ENCODE data around the gene ADCY10.
"Not testable (repeated sequence)": the region's sequence is repeated elsewhere in the genome, so short reads cannot be mapped to it uniquely, and the experiment has no call there.

The ADCY10 gene

DNA sequence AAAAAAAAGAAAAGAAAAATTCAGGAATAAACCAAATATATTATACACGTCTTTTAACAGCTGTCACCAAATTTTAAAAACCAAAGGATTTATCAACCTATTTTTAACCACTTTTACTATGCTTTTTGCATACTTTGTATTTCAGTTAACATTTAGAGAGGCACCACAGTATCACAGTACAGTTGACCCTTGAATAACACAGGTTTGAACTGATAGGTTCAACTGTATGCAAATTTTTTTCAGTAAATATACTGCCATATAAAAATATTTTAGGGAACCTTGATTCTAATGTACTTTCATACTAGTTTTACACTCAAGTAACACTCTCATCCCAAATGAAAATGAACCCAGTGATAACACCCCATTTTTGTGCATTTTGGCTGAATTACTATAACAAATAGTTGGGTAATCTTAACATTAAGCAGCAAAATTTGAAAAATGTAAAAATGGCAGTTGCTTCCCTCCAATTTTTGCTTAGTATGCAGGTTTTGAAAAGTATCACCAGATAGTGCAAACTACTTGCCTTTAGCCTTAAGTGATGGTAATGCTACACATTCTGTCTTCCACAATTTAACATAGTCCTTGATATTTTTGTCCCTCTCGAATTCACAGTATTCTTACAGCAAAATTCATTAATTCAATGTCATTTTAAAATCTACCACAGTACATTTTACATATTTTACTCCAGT lies 10.8 kb upstream of the ADCY10 start:
- DNase-seq = no peak

DNA sequence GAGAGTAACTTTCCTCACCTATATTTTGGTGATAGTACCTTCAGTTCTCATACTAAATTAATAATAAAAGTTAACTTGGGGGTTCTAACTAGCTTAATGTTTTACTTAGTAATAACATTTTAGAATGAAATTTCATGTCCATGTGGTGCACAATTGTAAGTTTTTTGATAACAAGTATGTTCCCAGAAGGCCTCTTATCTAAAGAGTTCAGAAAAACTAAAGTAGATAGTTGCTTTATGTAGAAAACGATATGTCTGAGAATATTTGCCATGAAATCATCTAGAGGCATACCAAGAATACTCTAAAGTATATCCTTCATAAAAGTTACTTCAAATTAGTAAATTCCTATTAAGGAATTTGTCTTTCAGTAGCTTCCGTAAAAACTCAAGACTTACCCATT lies 10.2 kb upstream of the ADCY10 start:
- no peak for DNase-seq

DNA sequence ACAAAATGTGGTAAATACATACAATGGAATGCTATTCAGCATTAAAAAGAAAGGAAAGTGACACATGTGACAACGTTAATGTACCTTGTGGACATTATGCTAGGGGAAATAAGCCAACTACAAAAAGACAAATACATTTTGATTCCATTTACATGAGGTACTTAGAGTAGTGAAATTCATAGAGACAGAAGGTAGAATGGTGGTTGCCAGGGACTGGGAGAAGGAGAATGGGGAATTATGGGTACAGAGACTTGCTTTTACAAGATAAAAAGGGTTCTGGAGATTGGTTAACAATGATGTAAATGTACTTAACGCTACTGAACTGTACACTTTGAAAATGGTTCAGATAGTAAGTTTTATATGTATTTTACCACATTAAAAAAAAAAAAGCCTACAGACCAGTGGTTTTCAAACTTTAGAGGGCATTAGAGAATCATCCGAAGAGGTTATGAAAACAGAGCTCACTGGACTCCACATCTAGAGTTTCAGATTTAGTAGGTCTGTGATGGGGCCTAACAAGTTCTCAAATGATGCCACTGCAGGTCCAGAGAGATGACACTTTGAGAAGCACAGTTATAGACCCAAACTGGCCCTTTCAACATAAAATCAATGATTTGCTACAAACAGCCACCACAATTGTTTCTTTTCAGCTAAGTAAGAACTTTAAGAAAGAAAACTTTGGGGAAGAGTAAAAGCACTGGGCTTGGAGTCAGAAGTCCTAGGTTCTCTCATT lies 9.6 kb upstream of the ADCY10 start:
- DNase-seq = no peak

DNA sequence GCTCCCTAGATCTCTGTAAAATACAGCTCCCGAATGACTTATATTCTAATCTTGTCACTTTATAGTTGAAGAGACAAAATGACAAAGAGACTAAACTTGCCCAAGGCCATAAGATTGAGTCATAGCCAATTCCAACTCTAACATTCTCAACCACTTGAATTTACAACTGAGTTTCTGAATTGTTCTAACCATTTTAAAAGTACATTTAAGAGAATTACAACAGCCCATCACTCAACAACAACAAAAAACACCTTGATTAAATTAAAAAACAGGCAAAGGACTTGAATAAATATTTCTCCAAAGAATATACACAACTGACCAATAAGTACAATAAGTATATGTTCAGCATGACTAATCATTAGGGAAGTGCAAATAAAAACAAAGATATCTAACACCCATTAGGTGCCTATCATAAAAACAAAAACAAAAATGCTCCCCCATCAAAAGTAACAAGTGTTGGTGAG lies 8.7 kb upstream of the ADCY10 start:
- no peak for DNase-seq

DNA sequence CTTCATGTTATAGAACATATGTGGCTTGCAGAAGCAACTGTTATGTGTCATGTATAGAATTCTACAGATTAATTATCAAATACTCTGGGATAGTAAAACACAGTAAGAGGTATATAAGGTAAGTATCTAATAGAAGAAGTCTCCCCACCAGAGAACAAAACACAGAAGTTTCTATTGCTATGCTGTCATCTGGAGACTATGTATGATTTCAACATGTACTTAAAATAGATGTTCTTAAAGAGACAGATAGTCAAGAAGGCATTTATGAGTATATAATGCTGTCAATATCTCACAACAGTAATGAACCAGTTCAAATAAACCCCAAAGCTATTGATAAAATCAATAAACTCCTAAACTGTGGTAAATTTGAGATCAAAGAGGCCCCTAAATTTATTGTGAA lies 8.1 kb upstream of the ADCY10 start:
- DNase-seq = no peak

DNA sequence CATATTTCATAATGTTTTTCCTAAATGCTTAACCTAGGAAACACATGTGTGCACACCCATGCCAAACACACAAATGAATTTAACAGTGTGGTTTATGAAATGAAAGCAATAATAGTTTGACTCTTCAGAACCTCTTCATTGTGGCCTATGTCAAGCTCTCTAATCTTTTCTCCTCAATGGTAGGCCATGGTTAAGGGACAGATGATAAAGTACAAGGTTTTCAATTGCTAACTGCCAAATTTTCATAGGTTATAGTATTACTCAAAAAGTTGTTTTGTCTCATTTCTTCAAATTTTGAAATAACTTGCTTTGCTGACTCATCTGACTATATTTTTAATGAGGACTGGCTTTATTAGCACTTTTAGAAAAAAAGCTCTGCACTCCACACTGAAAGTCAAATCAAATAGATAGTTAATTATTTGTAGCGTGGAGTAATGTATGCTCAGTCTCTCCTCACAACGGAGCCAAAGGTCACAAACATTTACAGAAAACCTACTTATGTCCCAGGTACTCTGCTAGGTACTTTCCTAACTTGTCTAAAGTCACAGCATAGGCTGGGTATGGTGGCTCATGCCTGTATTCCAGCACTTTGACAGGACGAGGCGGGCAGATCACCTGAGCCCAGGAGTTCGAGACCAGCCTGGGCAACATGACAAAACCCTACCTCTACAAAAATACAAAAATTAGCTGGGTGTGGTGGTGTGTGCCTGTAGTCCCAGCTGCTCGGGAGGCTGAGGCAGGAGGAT lies 3.0 kb upstream of the ADCY10 start:
- DNase-seq = no peak

DNA sequence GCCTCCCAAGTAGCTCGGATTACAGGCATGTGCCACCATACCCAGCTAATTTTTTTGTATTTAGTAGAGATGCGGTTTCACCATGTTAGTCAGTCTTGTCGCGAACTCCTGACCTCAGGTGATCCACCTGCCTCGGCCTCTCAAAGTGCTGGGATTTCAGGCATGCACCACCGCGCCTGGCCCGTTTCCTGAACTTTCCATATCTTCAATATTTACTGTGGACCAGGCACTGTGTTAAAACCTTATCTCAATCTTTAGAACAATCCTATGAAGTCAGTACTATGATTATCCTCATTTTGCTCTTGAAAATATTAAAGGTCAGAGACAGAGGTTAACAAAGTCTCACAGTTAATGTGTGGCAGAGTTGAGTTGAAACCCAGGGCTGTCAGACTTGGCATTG lies 1.6 kb upstream of the ADCY10 start:
- no peak for DNase-seq

DNA sequence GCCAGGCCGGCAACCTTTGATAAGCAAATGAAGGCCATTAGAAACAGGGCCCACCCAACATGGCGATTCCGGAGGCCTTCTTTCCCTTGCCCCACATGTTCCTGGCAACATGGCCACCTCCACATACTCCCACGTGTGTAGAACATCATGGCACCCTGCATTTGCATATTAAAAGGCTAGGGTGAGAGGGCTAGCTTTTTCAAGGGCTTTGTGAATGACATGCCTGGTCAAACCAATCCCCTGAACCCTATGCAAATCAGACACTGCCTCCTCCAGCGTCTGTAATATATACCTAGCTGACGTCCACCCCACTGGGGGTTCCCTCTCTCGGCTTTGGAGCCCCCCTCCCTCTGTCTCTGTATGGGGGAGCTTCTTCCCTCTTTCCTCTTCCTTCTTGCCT lies 1.6 kb downstream of the ADCY10 start:
- DNase-seq = no peak

DNA sequence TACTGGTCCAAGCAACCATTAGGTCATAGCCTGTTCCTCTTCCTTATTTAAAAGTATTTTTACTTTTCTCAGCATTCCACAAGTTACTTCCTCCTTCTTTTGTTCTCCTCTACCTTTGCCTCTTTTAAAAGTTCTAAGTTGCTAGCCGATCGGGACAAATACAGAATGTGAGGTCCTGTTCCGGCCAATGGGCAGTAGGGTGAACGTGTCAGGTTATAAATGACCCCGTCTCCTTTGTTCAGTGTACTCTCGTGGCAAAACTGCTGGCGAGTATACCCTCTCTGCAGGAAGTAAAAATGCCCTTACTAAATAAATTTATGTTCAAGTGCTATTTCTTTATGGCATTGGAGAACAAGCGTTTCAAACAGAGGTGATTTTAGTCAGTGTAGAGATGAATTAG lies 2.5 kb downstream of the ADCY10 start:
- no peak for DNase-seq

DNA sequence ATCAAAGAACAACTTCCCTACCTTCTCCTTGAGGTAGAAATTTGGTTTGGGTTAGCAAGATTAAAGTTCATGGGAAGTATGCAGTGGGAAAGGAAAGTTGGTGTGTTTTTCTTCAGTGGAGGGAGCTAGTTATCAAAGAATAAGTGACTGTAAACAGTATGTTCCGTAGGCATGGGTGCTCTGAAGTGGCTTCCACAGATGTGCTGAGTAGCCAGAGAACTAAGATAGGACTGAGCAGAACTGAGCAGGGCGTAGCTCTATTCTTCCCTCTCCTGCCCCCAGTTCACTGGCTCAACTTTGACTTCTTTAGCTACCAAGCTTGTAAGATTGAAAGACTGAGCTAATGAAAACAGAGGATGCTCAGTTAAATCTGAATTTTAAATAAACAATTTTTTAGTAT lies 3.4 kb downstream of the ADCY10 start:
- DNase-seq = no peak

DNA sequence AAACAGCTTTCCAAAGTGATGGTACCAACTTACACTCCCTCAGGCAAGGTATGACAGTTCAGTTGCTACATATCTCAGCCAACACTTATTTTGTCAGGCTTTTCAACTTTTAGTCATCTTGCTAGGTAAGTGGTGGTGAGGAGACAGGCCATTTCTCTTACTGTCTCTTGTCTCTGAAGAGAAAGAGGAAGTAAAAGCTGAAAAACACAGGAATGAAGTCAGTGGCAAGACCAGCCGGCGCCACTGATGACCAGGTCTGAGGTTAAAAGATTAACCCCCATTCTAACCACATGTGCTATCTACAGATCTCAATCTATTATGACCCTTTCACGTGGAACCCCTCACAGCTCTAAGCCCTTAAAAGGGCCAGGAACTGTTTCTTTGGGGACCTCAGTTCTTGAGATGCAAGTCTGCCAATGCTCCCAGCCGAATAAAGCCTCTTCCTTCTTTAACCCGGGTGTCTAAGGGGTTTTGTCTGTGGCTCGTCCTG lies 4.2 kb downstream of the ADCY10 start:
- DNase-seq = no peak

DNA sequence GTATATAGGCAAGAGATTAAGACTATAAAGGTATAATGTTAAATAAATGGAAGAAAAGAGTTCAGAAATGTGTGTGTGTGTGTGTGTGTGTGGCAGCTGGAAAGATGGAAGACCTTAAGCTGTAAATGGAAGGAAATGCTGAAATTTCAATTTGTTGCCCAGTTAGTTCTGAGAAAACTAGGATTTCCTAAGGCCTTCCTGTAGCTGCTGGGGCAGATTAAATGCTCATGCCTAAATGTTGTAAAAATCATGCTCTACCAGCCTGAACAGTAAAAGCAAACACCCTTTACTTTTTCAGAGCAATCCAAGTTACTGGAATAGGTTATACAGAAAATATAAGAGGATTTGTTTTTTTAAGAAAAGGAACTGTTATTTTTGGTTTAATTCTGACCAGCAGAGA lies 8.3 kb downstream of the ADCY10 start:
- DNase-seq = no peak

DNA sequence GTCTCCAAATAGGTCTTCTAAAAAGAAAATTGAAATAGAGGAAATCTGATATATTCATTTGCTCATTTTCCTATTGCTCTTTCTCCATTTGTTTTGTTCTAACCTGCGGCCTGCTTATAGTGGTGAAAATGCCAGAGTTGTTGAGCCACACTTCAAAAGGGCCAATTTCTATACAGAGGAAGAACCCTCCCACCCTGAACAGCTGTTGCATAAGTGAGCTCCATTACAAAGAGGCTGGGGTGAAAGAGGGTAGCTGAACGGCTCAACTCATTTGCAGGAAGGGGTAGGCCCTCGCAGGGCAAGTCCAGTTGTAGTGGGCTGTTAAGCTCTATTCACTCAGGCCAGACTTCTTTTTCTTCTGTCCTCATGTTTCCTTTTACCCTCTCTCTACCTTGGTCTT lies 8.8 kb downstream of the ADCY10 start:
- no peak for DNase-seq

DNA sequence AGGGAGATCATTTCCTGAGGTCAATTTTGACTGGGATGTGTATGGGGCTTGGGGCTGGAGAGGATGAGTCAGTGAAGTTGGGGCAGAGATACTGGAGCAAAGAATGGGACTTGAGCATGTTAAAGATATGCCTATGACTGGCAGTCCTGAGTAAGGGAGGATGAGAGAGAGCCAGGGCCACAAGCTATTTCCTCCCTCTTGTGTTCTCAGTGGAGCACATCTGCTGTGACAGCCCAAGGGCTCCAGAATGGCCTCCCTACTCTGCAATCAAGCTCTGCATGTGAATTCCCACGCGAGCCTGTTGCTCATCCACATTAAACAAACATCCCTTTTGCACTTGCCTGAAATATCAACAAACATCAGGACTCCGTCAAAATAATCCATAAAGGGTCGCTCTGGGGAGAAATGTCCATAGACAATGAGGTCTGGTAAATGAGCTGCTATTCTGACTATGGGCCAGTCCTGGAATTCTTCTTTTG lies 9.2 kb downstream of the ADCY10 start:
- DNase-seq = no peak

DNA sequence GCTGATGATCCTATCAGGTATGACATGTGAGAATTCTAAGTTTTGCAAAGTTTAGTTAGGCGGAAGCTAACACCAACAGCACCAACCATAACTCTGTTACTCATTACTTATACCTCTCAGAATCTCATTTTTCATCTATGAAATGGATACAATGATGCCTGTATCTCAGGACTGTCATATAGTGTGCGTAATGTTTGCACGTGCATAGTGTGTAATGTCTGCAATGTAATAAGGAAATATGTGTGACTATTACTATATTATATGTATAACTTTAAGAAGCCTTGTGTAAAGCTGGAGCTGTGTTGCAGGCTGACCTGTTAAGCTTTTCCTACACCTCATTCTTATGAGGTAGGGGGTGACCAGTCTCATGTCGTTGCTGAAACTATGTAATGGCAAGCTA lies 13.0 kb downstream of the ADCY10 start:
- DNase-seq = no peak

DNA sequence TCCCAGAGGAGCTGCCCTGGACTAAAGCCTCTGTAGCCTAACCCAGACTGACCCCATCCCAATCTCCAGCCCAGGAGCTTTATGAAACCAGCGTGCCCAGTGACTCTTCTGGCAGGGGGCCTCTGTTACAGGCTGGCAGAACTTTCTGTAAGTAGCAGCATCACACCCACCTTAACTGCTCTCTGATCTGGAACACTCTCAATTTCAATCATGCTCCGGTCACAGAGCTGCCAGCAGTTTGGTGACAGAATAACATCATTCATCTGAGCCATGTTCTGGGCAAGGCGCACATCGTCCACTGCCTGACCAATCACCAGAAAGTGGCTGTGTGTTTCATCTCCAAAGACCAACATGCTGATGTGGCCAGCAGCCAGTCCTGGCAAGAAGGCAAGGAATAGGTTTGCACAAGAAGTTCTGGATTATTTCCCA lies 14.7 kb downstream of the ADCY10 start:
- DNase-seq = no peak

DNA sequence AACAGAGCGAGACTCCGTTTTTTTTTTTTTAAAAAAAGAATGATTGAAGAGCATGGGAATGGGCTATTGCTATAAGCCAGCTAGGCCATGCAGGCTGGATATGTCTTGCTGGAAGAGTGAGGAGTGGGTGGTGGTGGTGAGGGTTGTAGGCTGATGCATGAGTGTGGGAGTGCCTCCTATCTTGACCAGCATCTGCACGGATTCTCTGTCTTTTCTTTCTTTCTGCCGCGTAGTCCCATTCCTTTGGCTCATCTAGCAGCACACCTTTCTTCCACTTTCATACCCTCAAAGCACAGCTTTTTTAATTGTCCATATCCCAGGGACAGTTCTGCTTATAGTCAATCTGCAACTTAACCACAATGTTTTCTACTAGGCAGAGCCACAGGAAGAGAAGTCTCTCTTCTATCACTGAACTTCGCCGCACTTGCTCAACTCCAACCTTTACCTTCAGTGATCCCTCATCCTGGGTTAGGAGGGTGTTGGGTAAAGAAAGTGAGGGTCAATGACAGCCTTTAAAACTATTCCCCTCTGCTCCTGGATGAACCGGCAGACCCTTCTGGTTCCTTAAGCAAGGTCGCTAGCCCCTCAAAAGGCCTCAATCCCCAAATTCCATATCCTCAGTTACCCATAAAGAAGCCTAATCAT lies 15.2 kb downstream of the ADCY10 start:
- DNase-seq = no peak

DNA sequence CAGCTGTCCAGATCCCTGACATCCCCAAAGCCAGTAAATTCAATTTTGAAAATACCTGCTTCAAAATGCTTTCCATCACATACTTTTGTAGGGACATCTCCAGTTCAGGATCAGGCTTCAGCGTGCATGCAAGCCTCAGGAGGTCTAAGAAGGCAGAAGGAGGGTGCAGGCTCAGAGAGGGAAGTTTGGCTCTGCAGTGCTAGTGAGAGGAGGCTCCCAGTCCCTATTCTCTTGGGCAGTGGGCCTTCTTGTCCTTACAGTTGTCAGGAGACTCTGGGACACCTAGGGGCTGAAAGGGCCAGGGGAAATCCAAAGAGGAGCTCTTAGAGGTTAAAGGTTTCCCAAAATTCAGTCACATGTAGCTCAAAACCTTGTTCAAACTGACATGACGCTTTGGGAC lies 20.1 kb downstream of the ADCY10 start:
- DNase-seq = no peak

DNA sequence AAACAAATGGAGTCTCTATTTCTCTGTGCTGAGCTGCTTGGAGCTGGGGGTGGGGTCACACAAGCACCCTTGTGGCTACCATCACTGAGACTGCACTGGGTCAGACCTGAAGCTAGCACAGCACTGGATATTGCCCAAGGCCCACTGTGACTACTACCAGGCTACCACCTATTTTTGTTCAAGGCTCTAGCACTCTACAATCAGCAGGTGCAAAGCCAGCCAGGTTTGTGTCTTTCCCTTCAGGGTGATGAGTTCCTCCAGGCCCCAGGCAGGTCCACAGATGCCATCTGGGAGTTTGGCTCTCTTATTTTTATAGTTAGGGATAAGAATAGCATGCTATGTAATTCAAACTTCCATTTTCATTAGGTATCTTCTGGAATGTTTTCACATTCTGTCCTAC lies 23.5 kb downstream of the ADCY10 start:
- DNase-seq = no peak

DNA sequence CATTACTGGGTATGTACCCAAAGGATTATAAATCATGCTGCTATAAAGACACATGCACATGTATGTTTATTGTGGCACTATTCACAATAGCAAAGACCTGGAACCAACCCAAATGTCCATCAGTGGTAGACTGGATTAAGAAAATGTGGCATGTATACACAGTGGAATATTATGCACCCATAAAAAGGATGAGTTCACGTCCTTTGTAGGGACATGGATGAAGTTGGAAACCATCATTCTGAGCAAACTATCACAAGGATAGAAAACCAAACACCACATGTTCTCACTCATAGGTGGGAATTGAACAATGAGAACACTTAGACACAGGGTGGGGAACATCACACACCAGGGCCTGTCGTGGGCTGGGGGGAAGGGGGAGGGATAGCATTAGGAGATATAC lies 26.7 kb downstream of the ADCY10 start:
- DNase-seq = not testable (repeated sequence)

DNA sequence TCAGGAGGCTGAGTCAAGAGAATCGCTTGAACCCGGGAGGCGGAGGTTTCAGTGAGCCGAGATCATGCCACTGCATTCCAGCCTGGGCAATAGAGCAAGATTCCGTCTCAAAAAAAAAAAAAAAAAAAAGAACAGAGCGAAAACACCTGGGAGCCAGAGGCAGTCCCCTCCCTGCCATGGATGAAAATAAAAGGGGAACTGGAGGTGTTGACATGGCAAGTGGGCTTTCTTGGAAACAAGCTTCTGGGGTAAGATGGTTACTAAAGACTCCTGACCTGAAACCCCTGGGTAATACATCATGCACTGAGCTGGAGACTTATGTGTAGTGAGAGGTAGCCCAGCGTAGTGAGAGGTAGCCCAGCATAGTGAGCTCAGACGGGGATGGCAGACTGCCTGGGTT lies 31.6 kb downstream of the ADCY10 start:
- no peak for DNase-seq

DNA sequence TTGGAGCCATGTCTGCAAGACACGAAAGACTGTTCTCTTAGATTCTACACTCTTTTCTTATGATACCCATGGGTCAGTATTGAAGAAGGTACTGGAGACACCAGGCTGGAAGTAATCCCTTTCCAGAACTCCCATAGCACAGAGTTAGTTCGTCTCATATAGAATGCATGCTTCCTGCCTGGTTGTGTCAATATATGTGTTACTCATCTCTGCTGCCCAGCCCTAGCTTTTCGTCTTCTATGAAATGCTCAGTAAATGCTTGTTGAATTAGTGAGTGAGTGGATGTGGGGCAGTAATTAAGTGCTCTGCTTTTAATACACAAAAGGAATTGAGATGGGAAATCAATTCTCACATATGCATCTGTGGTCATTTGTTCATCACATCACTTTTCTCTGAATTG lies 32.1 kb downstream of the ADCY10 start:
- no peak for DNase-seq

DNA sequence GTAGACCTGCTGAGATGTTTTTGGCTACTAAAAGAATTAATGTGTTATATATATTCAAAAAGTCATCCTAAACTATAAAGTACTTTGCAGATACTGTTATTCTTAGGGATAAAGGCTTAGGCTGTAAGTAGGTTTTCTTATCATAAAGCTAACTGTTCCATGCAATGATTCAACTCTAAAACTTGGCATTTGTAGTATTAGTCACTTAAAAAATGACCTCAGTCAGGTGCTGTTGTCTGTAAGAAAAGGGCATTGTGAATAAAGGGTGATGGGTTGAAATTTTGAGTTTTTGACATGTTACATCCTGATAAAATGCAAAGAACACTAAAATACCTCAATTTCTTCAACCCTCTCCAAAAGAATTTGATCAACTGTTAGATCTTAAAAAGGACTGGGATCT lies 32.9 kb downstream of the ADCY10 start:
- no peak for DNase-seq

Measured in SIG-M5 (cell line).